Measurements from ENCODE around the gene PAXX. TPM values are rescaled to one million over a fixed set of nuclear protein-coding genes. Genes with fewer than 3 reads are reported as not detected.

Gene PAXX
- total and polyA plus RNA-seq, 8 donors, result 11.9 to 206 (median 92.0) TPM

- intact Hi-C loops (cut with DNase I; ENCODE audit: low total_unique reads), result no loop called here
- H3K27ac ChIP-seq, result peak overlapping the region in 4 of 5 donors; percentile 9 to 51 (median 26)
- H3K4me3 ChIP-seq, result no peak overlapping the region
- peaks cover 15 to 38% (median 34%) of the 10 kb centered on the region in 4 donors for H3K4me1 ChIP-seq
- TF ChIP-seq POLR2A (IDR thresholded peaks at IDR 0.05), result no peak
- TF ChIP-seq POLR2AphosphoS5 (IDR thresholded peaks at IDR 0.05), result no peak
- TF ChIP-seq CTCF (IDR thresholded peaks at IDR 0.05), result no peak
- TF ChIP-seq EP300 (IDR thresholded peaks at IDR 0.05), result no peak
- no peaks in the 10 kb centered on the region for H3K36me3 ChIP-seq
- 86 to 91% (median 90%) methylated on average over 11 to 16 of the region's 16 CpGs for WGBS, 5 donors
- no peak for DNase-seq
- peaks cover 12 to 67% (median 29%) of the 10 kb centered on the region in 3 donors for H3K27me3 ChIP-seq
- H3K9me3 ChIP-seq, result no peaks in the 10 kb centered on the region
Measured at GRCh38 chr9:136980669-136981478, 11.3 kb upstream of the PAXX start.

- intact Hi-C loops (cut with DNase I; ENCODE audit: low total_unique reads), result no loop called here
- DNase-seq, result no peak
- peak overlapping the region in 4 of 5 donors; percentile 7 to 51 (median 14) for H3K27ac ChIP-seq
Measured at GRCh38 chr9:136981588-136982231, 10.5 kb upstream of the PAXX start.

GRCh38 chr9:136982232-136983051 is 9.8 kb upstream of the PAXX start, which contains the start of gene LCNL1:
TSS of gene LCNL1 (plus strand) at chr9:136982993. CDS start at chr9:136983587, 594 bp downstream.
- Histone ChIP-seq H3K9me3 (no peaks in the 10 kb centered on the region), H3K4me3 (no peak within 1 kb of the TSS), H3K36me3 (no peaks in the 10 kb centered on the region), H3K27me3 (peaks cover 12 to 75% (median 34%) of the 10 kb centered on the region in 3 donors), H3K27ac (peak within 1 kb of the TSS in 2 of 5 donors; percentile 7 to 51), H3K4me1 (peaks cover 13 to 30% (median 24%) of the 10 kb centered on the region in 4 donors)
- DNase-seq, result no peak
- WGBS, 5 donors, result 71 to 78% (median 75%) methylated on average over 17 to 18 of the region's 18 CpGs
- intact Hi-C loops (cut with DNase I; ENCODE audit: low total_unique reads), result no loop called here
- TF ChIP-seq POLR2AphosphoS5 (IDR thresholded peaks at IDR 0.05) (no peak), EP300 (IDR thresholded peaks at IDR 0.05) (no peak), CTCF (IDR thresholded peaks at IDR 0.05) (no peak), POLR2A (IDR thresholded peaks at IDR 0.05) (no peak)

More at GRCh38 chr9:136981588-136982231, 10.5 kb upstream of the PAXX start:
- H3K27me3 ChIP-seq, result peaks cover 12 to 69% (median 34%) of the 10 kb centered on the region in 3 donors
- H3K4me1 ChIP-seq, result peaks cover 15 to 30% (median 30%) of the 10 kb centered on the region in 4 donors
- H3K9me3 ChIP-seq, result no peaks in the 10 kb centered on the region
- no peak overlapping the region for H3K4me3 ChIP-seq
- 67 to 84% (median 70%) methylated on average over 13 to 17 of the region's 17 CpGs for WGBS, 5 donors
- H3K36me3 ChIP-seq, result no peaks in the 10 kb centered on the region
- TF ChIP-seq POLR2AphosphoS5 (IDR thresholded peaks at IDR 0.05) (no peak), CTCF (IDR thresholded peaks at IDR 0.05) (no peak), POLR2A (IDR thresholded peaks at IDR 0.05) (no peak), EP300 (IDR thresholded peaks at IDR 0.05) (no peak)

GRCh38 chr9:136983167-136983566 is 9.1 kb upstream of the PAXX start:
- intact Hi-C loops (cut with DNase I; ENCODE audit: low total_unique reads), result no loop called here
- WGBS, 5 donors, result 80 to 89% (median 81%) methylated on average over 7 to 9 of the region's 9 CpGs
- no peaks in the 10 kb centered on the region for H3K36me3 ChIP-seq
- H3K27ac ChIP-seq, result no peak overlapping the region
- peaks cover 12 to 72% (median 28%) of the 10 kb centered on the region in 3 donors for H3K27me3 ChIP-seq
- H3K4me1 ChIP-seq, result peaks cover 6 to 23% (median 17%) of the 10 kb centered on the region in 4 donors
- no peaks in the 10 kb centered on the region for H3K9me3 ChIP-seq
- no peak overlapping the region for H3K4me3 ChIP-seq
- no peak for DNase-seq
- TF ChIP-seq POLR2AphosphoS5 (IDR thresholded peaks at IDR 0.05) (no peak), POLR2A (IDR thresholded peaks at IDR 0.05) (no peak)

Measured in stomach (tissue), 9 donors.